Stimulated activated CD4-positive, alpha-beta T cell treated with anti-CD3 and anti-CD28 coated beads, Interleukin-12 subunit alpha, Interleukin-12 subunit beta, amount 100 ng/mL, for 48 hours (primary cell): ENCODE measurements around the gene FKBP5.
A peak's percentile ranks its signal among the peaks of the same experiment; 100 is the strongest.
"Not testable (repeated sequence)": the region's sequence is repeated elsewhere in the genome, so short reads cannot be mapped to it uniquely, and the experiment has no call there.

Experiments used
- DNase-seq, 3 donors: peaks; one replicate each; pipeline ENCODE4 v3.0.0-alpha.2; 2020; ENCODE audit warnings: low read depth in 2 of 3, low spot score in 1 of 3

FKBP5 gene

GRCh38 chr6:35589904-35590303 lies 98.8 kb downstream of the FKBP5 start:
- DNase-seq, result no peak

- DNase-seq, result no peak
These were observed 99.4 kb downstream of the FKBP5 start for GRCh38 chr6:35589201-35589739.

- DNase-seq, result no peak
These were observed 101.5 kb downstream of the FKBP5 start for GRCh38 chr6:35587167-35587566.

- no peak for DNase-seq
These were observed 102.2 kb downstream of the FKBP5 start for GRCh38 chr6:35586542-35586941.

GRCh38 chr6:35585658-35586057 lies 103.1 kb downstream of the FKBP5 start:
- no peak for DNase-seq

- peak; percentile 45 to 71 (median 60) for DNase-seq
These were observed 104.6 kb downstream of the FKBP5 start for GRCh38 chr6:35583893-35584688.

- no peak for DNase-seq
These were observed 106.4 kb downstream of the FKBP5 start for GRCh38 chr6:35582315-35582714.

GRCh38 chr6:35581633-35582032 lies 107.1 kb downstream of the FKBP5 start:
- DNase-seq, result no peak

- DNase-seq, result no peak
These were observed 107.9 kb downstream of the FKBP5 start for GRCh38 chr6:35580836-35581235.

- no peak for DNase-seq
These were observed 112.0 kb downstream of the FKBP5 start for GRCh38 chr6:35576682-35577081.

GRCh38 chr6:35573495-35574110 lies 115.1 kb downstream of the FKBP5 start:
- DNase-seq, result no peak

GRCh38 chr6:35570885-35571330 lies 117.8 kb downstream of the FKBP5 start:
- not testable (repeated sequence) for DNase-seq

- DNase-seq, result peak; percentile 13 to 30 (median 27)
These were observed 119.7 kb downstream of the FKBP5 start for GRCh38 chr6:35569011-35569461.

GRCh38 chr6:35566794-35567193 lies 121.9 kb downstream of the FKBP5 start:
- DNase-seq, result no peak

GRCh38 chr6:35564733-35565132 lies 124.0 kb downstream of the FKBP5 start:
- DNase-seq, result no peak

- DNase-seq, result no peak
These were observed 126.7 kb downstream of the FKBP5 start for GRCh38 chr6:35562060-35562459.

GRCh38 chr6:35561113-35561512 lies 127.6 kb downstream of the FKBP5 start:
- no peak for DNase-seq

GRCh38 chr6:35558571-35558970 lies 130.1 kb downstream of the FKBP5 start:
- DNase-seq, result no peak

GRCh38 chr6:35557239-35557638 lies 131.5 kb downstream of the FKBP5 start:
- no peak for DNase-seq

- no peak for DNase-seq
These were observed 133.9 kb downstream of the FKBP5 start for GRCh38 chr6:35554811-35555210.

- no peak for DNase-seq
These were observed 135.4 kb downstream of the FKBP5 start for GRCh38 chr6:35553315-35553714.

- DNase-seq, result peak; percentile 42 to 67 (median 47)
These were observed 136.3 kb downstream of the FKBP5 start for GRCh38 chr6:35552285-35552917.
